Transverse colon (tissue), 4 donors: ENCODE measurements around the gene NEO1. TPM values are rescaled to one million over a fixed set of nuclear protein-coding genes. Genes with fewer than 3 reads are reported as not detected.

ENCODE experiments used
- DNase-seq: peaks from one replicate; pipeline ENCODE4 v3.0.0-alpha.2; 2019
- H3K27ac ChIP-seq, 4 donors: fragments of 200-600 bp; sonication (generic); 2 replicates each; pipeline ENCODE4 v1.5.1; 2016 to 2018; ENCODE audit warnings: inconsistent platforms in 4 of 4
- H3K27me3 ChIP-seq: fragments of 200-600 bp; sonication (generic); 2 replicates; pipeline ENCODE4 v1.5.1; 2017; ENCODE audit warnings: inconsistent platforms
- H3K36me3 ChIP-seq, 4 donors: fragments of 200-600 bp; sonication (generic); 2 replicates each; pipeline ENCODE4 v1.5.1; 2017 to 2019; ENCODE audit warnings: inconsistent platforms in 4 of 4
- H3K4me1 ChIP-seq, 4 donors: fragments of 200-600 bp; sonication (generic); 2 replicates each; pipeline ENCODE4 v1.5.1; 2017 to 2020; ENCODE audit warnings: inconsistent platforms in 4 of 4
- H3K4me3 ChIP-seq, 4 donors: fragments of 200-600 bp; sonication (generic); 1 replicate in 1 of 4; 2 replicates in 3 of 4; pipeline versions ENCODE4 v1.5.1 to v1.6.1; 2017 to 2019; ENCODE audit warnings: inconsistent platforms in 4 of 4
- H3K9me3 ChIP-seq, 2 donors: fragments of 200-600 bp; sonication (generic); 2 replicates each; pipeline ENCODE4 v1.5.1; 2017 to 2019; ENCODE audit warnings: inconsistent platforms in 2 of 2
- CTCF ChIP-seq, 5 experiments: fragments of 200-600 bp in 3 of 5; fragments of 450-650 bp in 2 of 5; sonication (generic) in 3 of 5; IDR thresholded peaks; 1 replicate in 2 of 5; 2 replicates in 3 of 5; pipeline ENCODE4 v1.5.1; 2016 to 2017; ENCODE audit warnings: antibody characterized with exemption in 5 of 5, inconsistent platforms in 3 of 5, mild to moderate bottlenecking in 2 of 5, moderate library complexity in 1 of 5
- EP300 ChIP-seq: sonication (generic); formaldehyde crosslinking; IDR thresholded peaks from one replicate; pipeline ENCODE4 v1.6.1; 2017; ENCODE audit warnings: antibody characterized with exemption, low read depth
- POLR2A ChIP-seq: fragments of 450-650 bp; IDR thresholded peaks from one replicate; pipeline ENCODE4 v1.6.1; 2016; ENCODE audit warnings: antibody characterized with exemption, mild to moderate bottlenecking, moderate library complexity
- POLR2AphosphoS5 ChIP-seq, 3 donors: sonication (generic); formaldehyde crosslinking; IDR thresholded peaks; one replicate each; pipeline ENCODE4 v1.6.1; 2016; ENCODE audit warnings: antibody characterized with exemption in 3 of 3
- WGBS, 2 donors: methylation state at CpG; one replicate each; pipeline ENCODE4 v1.1.5; 2018; ENCODE audit warnings: low coverage in 1 of 2; 5-methylcytosine and 5-hydroxymethylcytosine counted together
- in situ Hi-C, 4 donors: fragments of 200-750 bp; cut with MboI; loops; one replicate each; pipeline versions ENCODE4 v1.15.0 to v1.15.1; 2017; ENCODE audit warnings: low sequenced_read_pairs in 3 of 4, low pct_ligation_motif_present in 1 of 4, low pct_unique_long_range_greater_than_20kb in 1 of 4
- intact Hi-C: fragments of 100-400 bp; cut with DNase I; formaldehyde crosslinking; loops from one replicate; pipeline ENCODE4 v1.15.1; 2023; ENCODE audit warnings: low total_unique reads
- total RNA-seq, 4 donors: library from RNA; depleted of rRNA; stranded (reverse); fragments of >200 nt; gene quantifications; one replicate each; pipeline ENCODE4 v1.1.0, GENCODE V29; 2016

NEO1 gene
- total RNA-seq, 4 donors from 2014 or later: 100 to 188 (median 135) TPM

DNA sequence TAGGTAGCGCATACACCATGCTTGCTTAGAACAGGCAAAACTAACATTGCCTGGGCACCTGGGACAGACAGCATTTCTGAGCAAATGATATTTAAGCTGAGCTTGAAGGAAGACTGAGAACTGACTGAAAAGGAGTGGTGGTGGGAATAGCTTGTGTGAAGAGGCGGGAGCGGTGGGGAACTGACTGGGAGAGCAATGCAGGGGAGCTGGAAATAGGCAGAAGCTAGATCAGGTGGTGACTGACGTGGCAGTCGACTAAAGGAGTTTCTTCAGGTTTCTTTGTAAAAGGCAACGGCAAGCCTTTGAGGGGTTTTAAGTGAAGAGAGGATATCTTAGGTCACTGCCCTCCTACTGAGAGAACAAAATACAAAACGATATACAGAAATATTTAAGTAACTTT lies 61.8 kb downstream of the NEO1 start:
- Histone ChIP-seq H3K9me3 (no peaks in the 10 kb centered on the region), H3K4me3 (no peak overlapping the region), H3K36me3 (no peaks in the 10 kb centered on the region), H3K27me3 (no peaks in the 10 kb centered on the region), H3K4me1 (peaks cover 3 to 43% (median 18%) of the 10 kb centered on the region in 4 donors), H3K27ac (no peak overlapping the region)
- DNase-seq: no peak
- intact Hi-C loops: no loop called here
- no peak for TF ChIP-seq CTCF (IDR thresholded peaks at IDR 0.05)
- TF ChIP-seq POLR2AphosphoS5 (IDR thresholded peaks at IDR 0.05): no peak
- TF ChIP-seq POLR2A: no peak
- TF ChIP-seq EP300: no peak
- 84 to 89% methylated on average over 7 of the region's 7 CpGs for WGBS, 2 donors
- in situ Hi-C loops: no loop called here

- Histone ChIP-seq H3K4me3 (no peak overlapping the region), H3K9me3 (no peaks in the 10 kb centered on the region), H3K4me1 (peaks cover 0 to 47% (median 21%) of the 10 kb centered on the region in 4 donors), H3K27me3 (no peaks in the 10 kb centered on the region), H3K27ac (no peak overlapping the region), H3K36me3 (no peaks in the 10 kb centered on the region)
- intact Hi-C loops: no loop called here
- TF ChIP-seq POLR2AphosphoS5 (IDR thresholded peaks at IDR 0.05): no peak
- TF ChIP-seq CTCF (IDR thresholded peaks at IDR 0.05): no peak
- no peak for TF ChIP-seq POLR2A
- no peak for TF ChIP-seq EP300
- 82 to 87% methylated on average over 2 of the region's 2 CpGs for WGBS, 2 donors
- in situ Hi-C loops: no loop called here
- no peak for DNase-seq
Measured at GRCh38 chr15:73116164-73116563, 63.9 kb downstream of the NEO1 start.

DNA sequence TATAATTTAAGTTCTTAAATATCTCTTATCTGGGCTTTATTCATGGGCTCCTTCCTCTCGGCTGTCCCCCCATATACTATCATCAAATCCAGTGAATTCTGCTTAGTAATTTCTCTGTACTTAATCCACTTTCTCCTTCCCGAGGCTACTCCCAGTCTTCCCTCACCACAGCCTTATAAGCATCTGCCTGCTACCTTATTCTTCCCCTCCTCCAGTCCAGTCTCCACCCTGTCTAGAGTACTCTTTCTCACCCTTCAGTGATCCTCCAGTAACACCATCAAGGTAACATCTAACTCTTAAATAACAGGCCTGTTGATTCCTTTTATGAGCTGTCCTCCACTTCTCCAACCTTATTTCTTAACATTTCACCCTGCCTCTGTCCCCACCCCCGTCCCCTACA lies 65.8 kb downstream of the NEO1 start:
- 74 to 85% methylated on average over 3 of the region's 3 CpGs for WGBS, 2 donors
- intact Hi-C loops: no loop called here
- Histone ChIP-seq H3K4me3 (no peak overlapping the region), H3K36me3 (no peaks in the 10 kb centered on the region), H3K27me3 (no peaks in the 10 kb centered on the region), H3K4me1 (peaks cover 0 to 32% (median 11%) of the 10 kb centered on the region in 4 donors), H3K9me3 (no peaks in the 10 kb centered on the region), H3K27ac (no peak overlapping the region)
- DNase-seq: no peak
- no peak for TF ChIP-seq POLR2A
- TF ChIP-seq EP300: no peak
- no peak for TF ChIP-seq CTCF (IDR thresholded peaks at IDR 0.05)
- TF ChIP-seq POLR2AphosphoS5 (IDR thresholded peaks at IDR 0.05): no peak
- in situ Hi-C loops: no loop called here

- peaks cover 0 to 6% (median 2%) of the 10 kb centered on the region in 4 donors for H3K36me3 ChIP-seq
- peaks cover 0 to 27% (median 11%) of the 10 kb centered on the region in 4 donors for H3K4me1 ChIP-seq
- in situ Hi-C loops (no loop called here), intact Hi-C loops (no loop called here)
- H3K4me3 ChIP-seq: no peak overlapping the region
- H3K27ac ChIP-seq: no peak overlapping the region
- H3K9me3 ChIP-seq: no peaks in the 10 kb centered on the region
- no peaks in the 10 kb centered on the region for H3K27me3 ChIP-seq
- DNase-seq: no peak
- 77 to 86% methylated on average over 6 of the region's 6 CpGs for WGBS, 2 donors
- TF ChIP-seq POLR2A (no peak), EP300 (no peak), POLR2AphosphoS5 (IDR thresholded peaks at IDR 0.05) (no peak)
Measured at GRCh38 chr15:73119478-73119877, 67.2 kb downstream of the NEO1 start.

DNA sequence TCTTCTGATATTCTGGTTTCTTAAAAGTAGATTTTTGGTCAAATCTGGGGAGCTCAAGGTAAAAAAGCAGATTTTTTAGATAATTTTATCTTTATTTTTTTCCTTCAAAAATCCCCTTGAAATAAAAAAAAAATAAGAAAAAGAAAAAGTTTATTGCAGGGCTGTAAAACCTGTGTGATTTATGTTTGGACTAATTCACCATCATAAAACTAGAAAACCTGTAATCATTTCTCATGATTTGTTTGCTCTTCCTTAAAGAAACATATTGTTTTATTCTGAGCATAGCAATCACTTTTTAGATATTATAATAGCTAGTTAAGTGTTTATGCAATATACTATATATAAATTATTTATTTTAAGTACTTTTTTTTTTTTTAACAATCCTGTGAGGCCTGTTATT lies 68.0 kb downstream of the NEO1 start:
- Histone ChIP-seq H3K27ac (no peak overlapping the region), H3K9me3 (no peaks in the 10 kb centered on the region), H3K4me3 (no peak overlapping the region), H3K4me1 (peaks cover 0 to 27% (median 11%) of the 10 kb centered on the region in 4 donors), H3K27me3 (no peaks in the 10 kb centered on the region), H3K36me3 (peaks cover 0 to 6% (median 2%) of the 10 kb centered on the region in 4 donors)
- in situ Hi-C loops: no loop called here
- no peak for DNase-seq
- TF ChIP-seq CTCF (IDR thresholded peaks at IDR 0.05) (no peak), POLR2A (no peak), EP300 (no peak), POLR2AphosphoS5 (IDR thresholded peaks at IDR 0.05) (no peak)
- intact Hi-C loops: no loop called here
